ENCODE measurements around the gene TEKT2.

Gene TEKT2

GRCh38 chr1:36081926-36082485 lies 1.9 kb upstream of the TEKT2 start:
- TF ChIP-seq CTCF (IDR thresholded peaks at IDR 0.05; ENCODE audit: extremely low read depth, missing control alignments), result no peak
- DNase-seq (ENCODE audit: low spot score), result no peak

- TF ChIP-seq CTCF (IDR thresholded peaks at IDR 0.05; ENCODE audit: extremely low read depth, missing control alignments), result no peak
- DNase-seq (ENCODE audit: low spot score), result no peak
These were observed 675 bp upstream of the TEKT2 start for GRCh38 chr1:36083219-36083618.

GRCh38 chr1:36084497-36085115 lies 712 bp downstream of the TEKT2 start:
- DNase-seq (ENCODE audit: low spot score), result no peak
- TF ChIP-seq CTCF (IDR thresholded peaks at IDR 0.05; ENCODE audit: extremely low read depth, missing control alignments), result no peak

GRCh38 chr1:36085126-36085525 lies 1.2 kb downstream of the TEKT2 start:
- no peak for DNase-seq (ENCODE audit: low spot score)
- TF ChIP-seq CTCF (IDR thresholded peaks at IDR 0.05; ENCODE audit: extremely low read depth, missing control alignments), result no peak

GRCh38 chr1:36085686-36086526 lies 2.0 kb downstream of the TEKT2 start:
- no peak for TF ChIP-seq CTCF (IDR thresholded peaks at IDR 0.05; ENCODE audit: extremely low read depth, missing control alignments)

GRCh38 chr1:36086529-36087232 lies 2.8 kb downstream of the TEKT2 start:
- no peak for TF ChIP-seq CTCF (IDR thresholded peaks at IDR 0.05; ENCODE audit: extremely low read depth, missing control alignments)
- no peak for DNase-seq (ENCODE audit: low spot score)

More at GRCh38 chr1:36085686-36086526, 2.0 kb downstream of the TEKT2 start:
- DNase-seq (ENCODE audit: low spot score), result no peak
